ENCODE data around the gene SIM2. TPM values are rescaled to one million over a fixed set of nuclear protein-coding genes. Genes with fewer than 3 reads are reported as not detected.

Gene SIM2
- total RNA-seq, 1 donor from 2014 or later, result not detected

GRCh38 chr21:36704958-36705678, 6.2 kb downstream of the SIM2 start:
- Mint-ChIP-seq H3K27me3 (peaks cover 65% of the 10 kb centered on the region), H3K27ac (no peak overlapping the region), H3K4me1 (peaks cover 22% of the 10 kb centered on the region), H3K36me3 (ENCODE audit: low read depth) (no peaks in the 10 kb centered on the region), H3K4me3 (no peak overlapping the region), H3K9me3 (no peaks in the 10 kb centered on the region)
- intact Hi-C loops (cut with micrococcal nuclease), result no loop called here
- ChIA-PET CTCF (no interaction called here), POLR2A (no interaction called here)
- TF ChIP-seq, protein P1, sequence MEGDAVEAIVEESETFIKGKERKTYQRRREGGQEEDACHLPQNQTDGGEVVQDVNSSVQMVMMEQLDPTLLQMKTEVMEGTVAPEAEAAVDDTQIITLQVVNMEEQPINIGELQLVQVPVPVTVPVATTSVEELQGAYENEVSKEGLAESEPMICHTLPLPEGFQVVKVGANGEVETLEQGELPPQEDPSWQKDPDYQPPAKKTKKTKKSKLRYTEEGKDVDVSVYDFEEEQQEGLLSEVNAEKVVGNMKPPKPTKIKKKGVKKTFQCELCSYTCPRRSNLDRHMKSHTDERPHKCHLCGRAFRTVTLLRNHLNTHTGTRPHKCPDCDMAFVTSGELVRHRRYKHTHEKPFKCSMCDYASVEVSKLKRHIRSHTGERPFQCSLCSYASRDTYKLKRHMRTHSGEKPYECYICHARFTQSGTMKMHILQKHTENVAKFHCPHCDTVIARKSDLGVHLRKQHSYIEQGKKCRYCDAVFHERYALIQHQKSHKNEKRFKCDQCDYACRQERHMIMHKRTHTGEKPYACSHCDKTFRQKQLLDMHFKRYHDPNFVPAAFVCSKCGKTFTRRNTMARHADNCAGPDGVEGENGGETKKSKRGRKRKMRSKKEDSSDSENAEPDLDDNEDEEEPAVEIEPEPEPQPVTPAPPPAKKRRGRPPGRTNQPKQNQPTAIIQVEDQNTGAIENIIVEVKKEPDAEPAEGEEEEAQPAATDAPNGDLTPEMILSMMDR (IDR thresholded peaks at IDR 0.05), result no peak
- DNase-seq, result no peak
- no peak for ATAC-seq (ENCODE audit: low read depth)

- Mint-ChIP-seq H3K4me1 (peaks cover 17% of the 10 kb centered on the region), H3K27me3 (peaks cover 64% of the 10 kb centered on the region), H3K9me3 (no peaks in the 10 kb centered on the region), H3K36me3 (ENCODE audit: low read depth) (no peaks in the 10 kb centered on the region), H3K4me3 (no peak overlapping the region), H3K27ac (no peak overlapping the region)
- DNase-seq (no peak), ATAC-seq (ENCODE audit: low read depth) (no peak)
- ChIA-PET CTCF (no interaction called here), POLR2A (no interaction called here)
- TF ChIP-seq, protein P1 (IDR thresholded peaks at IDR 0.05), result no peak
- intact Hi-C loops (cut with micrococcal nuclease), result no loop called here
These were observed 7.0 kb downstream of the SIM2 start for GRCh38 chr21:36705679-36706481.

GRCh38 chr21:36706482-36706852, 7.6 kb downstream of the SIM2 start:
- Mint-ChIP-seq H3K36me3 (ENCODE audit: low read depth) (no peaks in the 10 kb centered on the region), H3K9me3 (no peaks in the 10 kb centered on the region), H3K4me1 (peaks cover 16% of the 10 kb centered on the region), H3K27me3 (peaks cover 69% of the 10 kb centered on the region), H3K27ac (no peak overlapping the region), H3K4me3 (no peak overlapping the region)
- intact Hi-C loops (cut with micrococcal nuclease), result no loop called here
- POLR2A ChIA-PET, result no interaction called here
- TF ChIP-seq, protein P1 (IDR thresholded peaks at IDR 0.05), result no peak
- DNase-seq (no peak), ATAC-seq (ENCODE audit: low read depth) (no peak)
- CTCF ChIA-PET, result no interaction called here

DNA sequence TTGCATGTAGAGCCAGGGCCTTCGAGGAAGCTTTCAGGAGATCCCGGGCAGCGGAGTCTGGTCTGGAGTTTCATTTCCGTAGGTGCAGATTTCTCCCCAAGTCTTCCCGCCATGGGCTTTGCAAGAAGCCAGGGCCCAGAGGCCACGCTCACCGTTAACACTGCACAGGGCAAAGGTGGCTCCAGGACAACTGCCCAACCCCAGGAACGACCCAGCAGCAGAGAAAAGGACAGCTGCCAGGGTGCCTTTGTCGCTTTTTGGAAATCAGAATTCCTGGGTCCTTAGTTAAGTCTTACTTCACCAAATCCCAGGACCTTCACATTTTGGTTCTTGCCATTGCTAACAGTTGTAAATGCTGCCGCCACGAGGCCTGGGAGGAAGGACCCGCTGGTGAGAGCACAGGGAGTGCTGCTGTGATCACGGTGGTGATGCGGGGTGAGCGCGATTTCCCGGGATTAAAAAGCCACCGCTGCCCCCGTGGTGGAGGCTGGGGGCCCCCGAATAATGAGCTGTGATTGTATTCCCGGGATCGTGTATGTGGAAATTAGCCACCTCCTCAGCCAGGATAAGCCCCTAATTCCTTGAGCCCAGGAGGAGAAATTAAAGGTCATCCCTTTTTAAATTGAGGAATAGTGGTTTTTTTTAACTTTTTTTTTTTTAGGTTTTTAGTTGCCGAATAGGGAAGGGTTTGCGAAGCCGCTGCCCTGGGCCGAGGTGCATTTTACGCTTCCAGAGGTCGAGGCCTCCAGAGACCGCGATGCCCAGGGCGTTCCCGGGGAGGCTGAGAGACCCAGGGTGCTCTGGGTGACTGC, 8.2 kb downstream of the SIM2 start:
- intact Hi-C loops (cut with micrococcal nuclease), result no loop called here
- H3K27me3 Mint-ChIP-seq, result peaks cover 67% of the 10 kb centered on the region
- CTCF ChIA-PET, result no interaction called here
- H3K27ac Mint-ChIP-seq, result no peak overlapping the region
- no peaks in the 10 kb centered on the region for H3K9me3 Mint-ChIP-seq
- POLR2A ChIA-PET, result no interaction called here
- TF ChIP-seq, protein P1 (IDR thresholded peaks at IDR 0.05), result no peak
- no peak overlapping the region for H3K4me3 Mint-ChIP-seq
- no peaks in the 10 kb centered on the region for H3K36me3 Mint-ChIP-seq (ENCODE audit: low read depth)
- DNase-seq (no peak), ATAC-seq (ENCODE audit: low read depth) (no peak)
- peaks cover 12% of the 10 kb centered on the region for H3K4me1 Mint-ChIP-seq

DNA sequence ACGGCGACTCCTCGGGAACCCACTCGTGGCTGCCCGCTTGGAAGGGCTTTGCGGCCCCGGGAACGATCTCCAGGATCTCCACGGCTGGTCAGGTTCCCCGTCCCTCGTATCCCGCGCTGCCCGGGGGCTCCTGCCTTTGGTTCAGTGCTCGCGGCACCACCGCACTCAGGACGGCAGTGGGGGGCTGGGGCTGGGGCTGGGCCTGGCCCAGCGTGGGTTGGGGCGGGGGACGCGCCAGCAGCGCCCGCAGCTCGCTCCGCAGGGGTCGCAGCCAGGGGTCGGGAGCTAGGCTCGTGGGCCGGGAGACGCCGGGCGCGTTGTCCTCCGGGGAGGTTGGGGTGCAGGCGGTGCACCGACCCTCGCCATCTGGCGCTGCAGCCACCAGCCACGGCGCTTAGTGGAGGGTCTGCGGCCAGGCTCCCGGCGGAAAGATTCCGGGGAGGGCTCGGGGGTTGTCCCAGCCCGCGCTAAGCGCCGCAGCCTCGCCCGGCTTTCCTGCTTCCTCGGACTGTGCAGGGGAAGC, 8.9 kb downstream of the SIM2 start:
- ChIA-PET CTCF (no interaction called here), POLR2A (no interaction called here)
- no peak for DNase-seq
- no peak overlapping the region for H3K27ac Mint-ChIP-seq
- H3K27me3 Mint-ChIP-seq, result peaks cover 67% of the 10 kb centered on the region
- intact Hi-C loops (cut with micrococcal nuclease), result no loop called here
- ATAC-seq (ENCODE audit: low read depth), result no peak
- no peaks in the 10 kb centered on the region for H3K9me3 Mint-ChIP-seq
- H3K36me3 Mint-ChIP-seq (ENCODE audit: low read depth), result no peaks in the 10 kb centered on the region
- peaks cover 12% of the 10 kb centered on the region for H3K4me1 Mint-ChIP-seq
- no peak overlapping the region for H3K4me3 Mint-ChIP-seq
- TF ChIP-seq, protein P1 (IDR thresholded peaks at IDR 0.05), result no peak
